ENCODE results near the gene HOXD10.

The HOXD10 gene

DNA sequence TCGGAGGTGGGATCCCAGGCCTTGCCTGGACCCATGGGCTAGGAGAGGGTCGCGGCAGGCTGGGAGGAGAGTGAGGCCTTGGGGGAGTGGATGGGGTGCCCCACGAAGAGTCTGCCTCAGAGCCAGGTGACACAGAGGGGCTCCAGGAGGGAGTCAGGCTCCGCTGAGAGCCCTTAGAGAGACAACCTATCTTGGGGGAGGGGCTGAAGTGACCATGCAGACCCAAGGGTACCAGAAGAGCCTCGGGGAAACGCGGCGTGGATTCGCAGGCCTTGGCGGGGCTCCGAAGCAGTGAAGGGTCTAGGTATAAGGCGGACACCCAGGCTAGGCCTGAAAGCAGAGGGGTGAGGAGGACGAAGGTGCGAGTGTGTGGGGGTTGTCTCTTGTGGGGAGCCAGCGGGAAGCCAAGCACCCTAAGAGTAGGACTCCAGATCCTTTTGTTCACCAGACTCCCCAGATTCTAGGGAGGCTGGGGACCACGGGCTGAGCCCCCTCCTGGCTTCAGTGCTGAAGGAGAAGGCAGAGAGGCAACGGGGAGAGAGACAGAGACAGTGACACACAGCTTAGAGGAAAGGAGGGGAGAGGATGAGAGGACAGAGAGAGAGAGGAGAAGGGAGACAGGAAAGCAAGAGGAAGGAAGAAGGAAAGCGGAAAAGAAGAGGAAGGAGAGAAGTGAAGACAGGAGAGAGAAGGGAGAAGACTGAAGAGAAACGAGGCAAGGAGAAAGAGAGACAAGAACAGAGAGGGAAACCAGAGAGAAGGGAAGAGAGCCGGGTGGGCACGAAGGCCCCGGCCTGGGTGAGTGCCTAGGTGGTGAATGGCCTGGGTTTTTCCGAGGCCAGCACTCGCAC is 10.6 kb upstream of the HOXD10 start:
- TF ChIP-seq, protein P1, sequence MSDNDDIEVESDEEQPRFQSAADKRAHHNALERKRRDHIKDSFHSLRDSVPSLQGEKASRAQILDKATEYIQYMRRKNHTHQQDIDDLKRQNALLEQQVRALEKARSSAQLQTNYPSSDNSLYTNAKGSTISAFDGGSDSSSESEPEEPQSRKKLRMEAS (IDR thresholded peaks at IDR 0.05; ENCODE audit: low read depth, low read length), result no peak
- TF ChIP-seq MYC (IDR thresholded peaks at IDR 0.05; ENCODE audit: low read depth, low read length), result no peak
- TF ChIP-seq, protein P2, sequence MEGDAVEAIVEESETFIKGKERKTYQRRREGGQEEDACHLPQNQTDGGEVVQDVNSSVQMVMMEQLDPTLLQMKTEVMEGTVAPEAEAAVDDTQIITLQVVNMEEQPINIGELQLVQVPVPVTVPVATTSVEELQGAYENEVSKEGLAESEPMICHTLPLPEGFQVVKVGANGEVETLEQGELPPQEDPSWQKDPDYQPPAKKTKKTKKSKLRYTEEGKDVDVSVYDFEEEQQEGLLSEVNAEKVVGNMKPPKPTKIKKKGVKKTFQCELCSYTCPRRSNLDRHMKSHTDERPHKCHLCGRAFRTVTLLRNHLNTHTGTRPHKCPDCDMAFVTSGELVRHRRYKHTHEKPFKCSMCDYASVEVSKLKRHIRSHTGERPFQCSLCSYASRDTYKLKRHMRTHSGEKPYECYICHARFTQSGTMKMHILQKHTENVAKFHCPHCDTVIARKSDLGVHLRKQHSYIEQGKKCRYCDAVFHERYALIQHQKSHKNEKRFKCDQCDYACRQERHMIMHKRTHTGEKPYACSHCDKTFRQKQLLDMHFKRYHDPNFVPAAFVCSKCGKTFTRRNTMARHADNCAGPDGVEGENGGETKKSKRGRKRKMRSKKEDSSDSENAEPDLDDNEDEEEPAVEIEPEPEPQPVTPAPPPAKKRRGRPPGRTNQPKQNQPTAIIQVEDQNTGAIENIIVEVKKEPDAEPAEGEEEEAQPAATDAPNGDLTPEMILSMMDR (IDR thresholded peaks at IDR 0.05; ENCODE audit: low read depth, low read length), result no peak
- no peak for DNase-seq (ENCODE audit: low read depth)
- H3K4me3 ChIP-seq (ENCODE audit: low read depth, low read length), result no peak overlapping the region

DNA sequence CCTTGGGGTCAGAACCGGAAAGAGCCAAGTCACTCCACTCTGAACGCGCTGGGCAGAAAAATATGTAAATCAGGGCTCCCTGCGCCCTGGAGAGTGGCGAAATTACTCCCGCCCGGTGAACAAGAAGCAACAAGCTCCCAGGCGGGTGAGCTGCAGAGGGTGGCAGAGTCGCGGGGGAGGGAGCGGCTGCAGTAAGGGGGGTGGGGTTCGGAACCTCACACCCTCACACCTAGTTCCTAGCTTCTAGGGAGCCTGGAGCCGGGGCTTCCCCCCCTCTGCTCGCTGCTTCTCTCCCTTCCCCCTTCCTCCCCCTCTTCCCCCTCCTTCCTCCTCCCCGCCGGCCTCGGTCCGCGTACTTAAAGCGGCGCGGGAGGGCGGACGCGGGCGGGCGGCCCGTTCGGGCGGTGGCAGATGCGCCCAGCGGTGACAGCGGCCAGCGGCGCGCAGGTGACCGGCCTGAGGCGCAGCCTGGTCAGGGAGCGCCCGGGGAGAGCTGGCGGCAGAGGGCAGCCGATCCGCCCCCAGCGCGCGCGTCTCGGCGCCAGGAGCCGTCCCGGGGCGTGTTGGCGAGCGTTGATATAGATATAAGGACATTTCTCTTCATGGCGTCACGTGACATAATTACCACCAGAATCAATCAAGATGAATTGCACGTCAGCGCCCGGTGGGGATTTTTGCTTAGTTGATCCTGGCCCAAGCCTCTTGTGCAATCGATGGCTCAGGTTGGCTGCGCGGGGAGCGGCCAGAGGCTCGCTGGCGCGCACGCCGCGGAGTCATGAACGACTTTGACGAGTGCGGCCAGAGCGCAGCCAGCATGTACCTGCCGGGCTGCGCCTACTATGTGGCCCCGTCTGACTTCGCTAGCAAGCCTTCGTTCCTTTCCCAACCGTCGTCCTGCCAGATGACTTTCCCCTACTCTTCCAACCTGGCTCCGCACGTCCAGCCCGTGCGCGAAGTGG is 9.7 kb upstream of the HOXD10 start, which contains the start of gene HOXD11:
Gene HOXD11, plus strand, starts transcription at position 700 of the 959 bp plus-strand sequence. Its CDS starts 76 bp downstream, at position 776.
- no peak within 1 kb of the TSS for H3K4me3 ChIP-seq (ENCODE audit: low read depth, low read length)
- no peak for TF ChIP-seq MYC (IDR thresholded peaks at IDR 0.05; ENCODE audit: low read depth, low read length)
- TF ChIP-seq POLR2A (IDR thresholded peaks at IDR 0.05; ENCODE audit: extremely low read depth, insufficient read length), result no peak
- TF ChIP-seq, protein P2 (IDR thresholded peaks at IDR 0.05; ENCODE audit: low read depth, low read length), result no peak
- TF ChIP-seq, protein P1 (IDR thresholded peaks at IDR 0.05; ENCODE audit: low read depth, low read length), result no peak
- peak; percentile 70 for DNase-seq (ENCODE audit: low read depth)

DNA sequence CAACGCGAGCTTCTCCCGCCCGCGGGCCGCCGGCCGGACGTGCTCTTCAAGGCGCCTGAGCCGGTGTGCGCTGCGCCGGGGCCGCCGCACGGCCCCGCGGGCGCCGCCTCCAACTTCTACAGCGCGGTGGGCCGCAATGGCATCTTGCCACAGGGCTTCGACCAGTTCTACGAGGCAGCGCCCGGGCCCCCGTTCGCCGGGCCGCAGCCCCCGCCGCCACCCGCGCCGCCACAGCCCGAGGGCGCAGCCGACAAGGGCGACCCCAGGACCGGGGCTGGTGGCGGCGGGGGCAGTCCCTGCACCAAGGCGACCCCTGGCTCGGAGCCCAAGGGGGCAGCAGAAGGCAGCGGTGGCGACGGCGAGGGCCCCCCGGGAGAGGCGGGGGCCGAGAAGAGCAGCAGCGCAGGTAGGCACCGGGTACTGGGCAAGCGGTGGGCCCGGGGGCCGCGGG is 8.8 kb upstream of the HOXD10 start:
- H3K4me3 ChIP-seq (ENCODE audit: low read depth, low read length), result no peak overlapping the region
- DNase-seq (ENCODE audit: low read depth), result no peak
- no peak for TF ChIP-seq MYC (IDR thresholded peaks at IDR 0.05; ENCODE audit: low read depth, low read length)
- TF ChIP-seq, protein P2 (IDR thresholded peaks at IDR 0.05; ENCODE audit: low read depth, low read length), result no peak
- TF ChIP-seq, protein P1 (IDR thresholded peaks at IDR 0.05; ENCODE audit: low read depth, low read length), result no peak
- no peak for TF ChIP-seq POLR2A (IDR thresholded peaks at IDR 0.05; ENCODE audit: extremely low read depth, insufficient read length)

DNA sequence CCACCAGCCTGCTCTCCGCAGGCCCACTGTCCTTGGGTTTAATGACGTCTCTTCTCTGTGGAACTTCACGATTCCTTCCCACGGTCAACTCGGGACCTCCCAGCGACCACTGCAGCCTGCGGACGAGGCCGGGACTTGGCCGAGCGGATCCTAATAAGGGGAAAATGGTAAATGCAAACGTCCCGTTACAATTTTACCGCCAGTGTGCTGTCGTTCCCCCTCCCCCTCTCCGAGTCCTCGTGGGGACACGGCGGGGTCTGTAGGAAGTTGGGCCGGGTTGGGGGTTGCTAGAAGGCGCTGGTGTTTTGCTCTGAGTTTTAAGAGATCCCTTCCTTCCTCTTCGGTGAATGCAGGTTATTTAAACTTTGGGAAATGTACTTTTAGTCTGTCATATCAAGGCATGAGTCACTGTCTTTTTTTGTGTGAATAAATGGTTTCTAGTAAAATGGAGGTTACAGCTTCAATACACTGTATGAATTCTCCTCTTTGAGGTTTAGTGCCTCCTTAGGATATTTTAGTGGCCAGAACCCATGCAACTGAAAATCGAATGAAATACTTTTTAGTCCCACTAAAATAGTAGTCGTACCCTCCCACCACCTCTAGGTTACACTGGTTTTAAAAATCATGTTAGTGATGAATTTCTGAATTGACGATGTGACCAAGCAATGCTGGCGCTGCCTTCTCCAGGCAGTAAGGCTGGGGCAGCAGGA is 7.2 kb upstream of the HOXD10 start:
- H3K4me3 ChIP-seq (ENCODE audit: low read depth, low read length), result no peak overlapping the region
- no peak for TF ChIP-seq POLR2A (IDR thresholded peaks at IDR 0.05; ENCODE audit: extremely low read depth, insufficient read length)
- no peak for TF ChIP-seq MYC (IDR thresholded peaks at IDR 0.05; ENCODE audit: low read depth, low read length)
- TF ChIP-seq, protein P1 (IDR thresholded peaks at IDR 0.05; ENCODE audit: low read depth, low read length), result no peak
- TF ChIP-seq, protein P2 (IDR thresholded peaks at IDR 0.05; ENCODE audit: low read depth, low read length), result no peak
- no peak for DNase-seq (ENCODE audit: low read depth)

DNA sequence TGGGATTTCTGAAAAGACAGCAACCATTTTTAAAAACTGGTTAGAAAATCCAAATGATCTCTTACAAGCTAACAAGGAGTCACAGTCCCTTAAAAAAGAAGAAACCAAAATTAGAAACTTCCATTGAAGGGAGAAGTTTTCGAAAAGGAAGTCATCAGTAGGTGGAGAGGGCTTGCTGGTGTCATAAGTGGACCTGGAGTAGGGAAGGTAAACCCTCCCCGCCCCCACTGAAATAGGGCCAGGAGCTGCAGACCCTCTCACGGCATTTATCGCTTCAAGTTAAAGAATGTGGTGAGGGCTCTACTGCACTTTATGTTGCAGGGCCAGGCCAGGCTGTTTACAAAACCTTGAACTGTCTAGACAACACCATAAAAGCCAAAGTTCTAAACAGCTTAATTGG is 6.6 kb upstream of the HOXD10 start:
- no peak for DNase-seq (ENCODE audit: low read depth)
- H3K4me3 ChIP-seq (ENCODE audit: low read depth, low read length), result no peak overlapping the region
- no peak for TF ChIP-seq MYC (IDR thresholded peaks at IDR 0.05; ENCODE audit: low read depth, low read length)
- TF ChIP-seq POLR2A (IDR thresholded peaks at IDR 0.05; ENCODE audit: extremely low read depth, insufficient read length), result no peak
- TF ChIP-seq, protein P2 (IDR thresholded peaks at IDR 0.05; ENCODE audit: low read depth, low read length), result no peak
- TF ChIP-seq, protein P1 (IDR thresholded peaks at IDR 0.05; ENCODE audit: low read depth, low read length), result no peak

All from NB4 (cell line).